HepG2 (cell line): ENCODE results near the gene HAS3. TPM values are rescaled to one million over a fixed set of nuclear protein-coding genes. Genes with fewer than 3 reads are reported as not detected.

Experiments used
- ATAC-seq: fragments of 200-7000 bp; cut with Tn5 transposase; 3 replicates; pipeline ENCODE4 v1.9.1; 2020; ENCODE audit warnings: mild to moderate bottlenecking, moderate library complexity
- BruUV-seq: library from RNA; stranded (reverse); fragments of 400-500 nt; replicated peaks from 2 replicates; lab custom pipeline; 2021; lab: Mats Ljungman, UMichigan
- CTCF ChIA-PET: fragments of 300-600 bp; formaldehyde crosslinking; extraction: SDS; loops from one replicate; lab custom pipeline; 2021; ENCODE audit warnings: low total read pairs, inconsistent platforms, low intra/inter-chr PET ratio; lab: Yijun Ruan, JAX
- POLR2A ChIA-PET: fragments of 350-600 bp; sonication (Branson Sonifier 250); formaldehyde crosslinking; loops from one replicate; lab custom pipeline; 2020; ENCODE audit warnings: antibody characterized with exemption, inconsistent platforms; lab: Yijun Ruan, JAX
- DNase-seq: peaks from one replicate; pipeline ENCODE4 v3.0.0-alpha.2; 2015; ENCODE audit warnings: low spot score
- FAIRE-seq: peaks from 3 replicates; lab custom pipeline; 2011; peaks lifted over from hg19 to GRCh38; lab: Jason Lieb, UNC
- H2AFZ ChIP-seq: one replicate; pipeline ENCODE4 v1.6.1; 2011; ENCODE audit warnings: low read length, inconsistent platforms
- H3K27ac ChIP-seq: fragments of 300-600 bp; 3 replicates; pipeline ENCODE4 v1.8.0; 2011; ENCODE audit warnings: mixed run types, mild to moderate bottlenecking, mixed read lengths, low read length, inconsistent platforms; ENCODE audit not compliant: insufficient read depth; ENCODE audit errors: extremely low read length
- H3K27me3 ChIP-seq, 2 experiments: fragments of 200-600 bp in 1 of 2; 2 replicates in 1 of 2; 3 replicates in 1 of 2; pipeline versions ENCODE4 v1.6.0 to v1.8.0; 2011; ENCODE audit warnings: low read length in 2 of 2, mild to moderate bottlenecking in 2 of 2, moderate library complexity in 2 of 2, inconsistent platforms in 1 of 2; ENCODE audit not compliant: insufficient read depth in 2 of 2, control insufficient read depth in 1 of 2
- H3K36me3 ChIP-seq, 2 experiments: fragments of 200-600 bp in 1 of 2; replicated peaks in 1 of 2; 2 replicates in 1 of 2; 3 replicates in 1 of 2; pipeline versions ENCODE4 v1.5.1 to v1.8.0; 2011; ENCODE audit warnings: low read length in 2 of 2, inconsistent platforms in 1 of 2; ENCODE audit not compliant: insufficient read depth in 2 of 2, control insufficient read depth in 1 of 2
- H3K4me1 ChIP-seq: 2 replicates; pipeline ENCODE4 v1.5.1; 2012; ENCODE audit warnings: low read length, inconsistent platforms; ENCODE audit not compliant: insufficient read depth
- H3K4me2 ChIP-seq: 2 replicates; pipeline ENCODE4 v1.6.0; 2011; ENCODE audit warnings: low read depth, low read length, inconsistent platforms
- H3K4me3 ChIP-seq, 3 experiments: fragments of 200-600 bp in 1 of 3; sonication (generic), shearing (Covaris generic) in 1 of 3; replicated peaks in 1 of 3; 2 replicates each; pipeline ENCODE4 v1.5.1; 2011 to 2016; ENCODE audit warnings: low read length in 3 of 3, inconsistent platforms in 2 of 3, low read depth in 2 of 3, mild to moderate bottlenecking in 2 of 3, control low read depth in 1 of 3, mixed read lengths in 1 of 3; ENCODE audit not compliant: insufficient read depth in 1 of 3
- H3K79me2 ChIP-seq: one replicate; pipeline ENCODE4 v1.6.1; 2011; ENCODE audit warnings: low read length, inconsistent platforms; ENCODE audit not compliant: insufficient read depth
- H3K9ac ChIP-seq: 2 replicates; pipeline ENCODE4 v1.6.0; 2011; ENCODE audit warnings: mild to moderate bottlenecking, low read depth, low read length, inconsistent platforms; ENCODE audit not compliant: insufficient read depth
- H3K9me3 ChIP-seq: 2 replicates; pipeline ENCODE4 v1.5.1; 2012; ENCODE audit warnings: mild to moderate bottlenecking, low read length
- H4K20me1 ChIP-seq: 2 replicates; pipeline ENCODE4 v1.6.0; 2011; ENCODE audit warnings: inconsistent platforms, mild to moderate bottlenecking, low read length, moderate library complexity; ENCODE audit not compliant: insufficient read depth
- HHEX ChIP-seq: IDR thresholded peaks from 2 replicates; pipeline ENCODE4 v1.6.1; 2016; ENCODE audit warnings: control low read depth
- HOXD1 ChIP-seq: sonication (generic); formaldehyde crosslinking; IDR thresholded peaks from 2 replicates; pipeline ENCODE4 v1.5.0; 2020; ENCODE audit warnings: missing genetic modification reagents
- MATR3 ChIP-seq: sonication (generic); formaldehyde crosslinking; IDR thresholded peaks from 2 replicates; pipeline ENCODE4 v1.4.0; 2020; ENCODE audit warnings: missing genetic modification reagents
- PHB2 ChIP-seq: fragments of 450-650 bp; IDR thresholded peaks from 2 replicates; pipeline ENCODE4 v1.6.1; 2018; ENCODE audit not compliant: partially characterized antibody
- RELA ChIP-seq: sonication (generic); formaldehyde crosslinking; IDR thresholded peaks from 2 replicates; pipeline ENCODE4 v1.4.0; 2020; ENCODE audit warnings: missing genetic modification reagents
- RFXAP ChIP-seq: sonication (generic); formaldehyde crosslinking; IDR thresholded peaks from 2 replicates; pipeline ENCODE4 v1.4.0; 2020; ENCODE audit warnings: missing genetic modification reagents, borderline replicate concordance
- ZNF207 ChIP-seq: fragments of 450-650 bp; IDR thresholded peaks from 2 replicates; pipeline ENCODE4 v1.6.1; 2016; ENCODE audit warnings: antibody characterized with exemption, borderline replicate concordance
- ZNF282 ChIP-seq: fragments of 450-650 bp; IDR thresholded peaks from 2 replicates; pipeline ENCODE4 v1.6.1; 2018; ENCODE audit not compliant: partially characterized antibody
- ZNF292 ChIP-seq: sonication (generic); formaldehyde crosslinking; IDR thresholded peaks from 2 replicates; pipeline ENCODE4 v1.8.1; 2022; ENCODE audit warnings: mild to moderate bottlenecking, low read depth, missing genetic modification reagents, borderline replicate concordance
- ZNF296 ChIP-seq: sonication (generic); formaldehyde crosslinking; conservative IDR thresholded peaks from 2 replicates; pipeline ENCODE4 v1.5.0; 2020; ENCODE audit warnings: mild to moderate bottlenecking, missing genetic modification reagents
- ZNF329 ChIP-seq: sonication (generic); formaldehyde crosslinking; IDR thresholded peaks from 2 replicates; pipeline ENCODE4 v1.9.0; 2021; ENCODE audit warnings: low read depth, mild to moderate bottlenecking, missing genetic modification reagents
- ZNF672 ChIP-seq: sonication (generic); formaldehyde crosslinking; IDR thresholded peaks from 2 replicates; pipeline ENCODE4 v1.8.1; 2022; ENCODE audit warnings: missing genetic modification reagents
- WGBS: methylation state at CpG from one replicate; pipeline ENCODE4 v1.1.6; 2017; ENCODE audit warnings: low lambda C conversion rate; 5-methylcytosine and 5-hydroxymethylcytosine counted together
- in situ Hi-C: cut with HindIII; loops from 2 replicates; pipeline ENCODE4 v1.10.0; 2017; ENCODE audit warnings: low pct_unique_long_range_greater_than_20kb; ENCODE audit not compliant: extremely low pct_ligation_motif_present
- intact Hi-C: fragments of 100-400 bp; cut with micrococcal nuclease; formaldehyde crosslinking; loops from one replicate; pipeline ENCODE4 v1.10.0; 2022; ENCODE audit not compliant: unreplicated experiment
- polyA plus RNA-seq, 8 experiments: library from polyadenylated mRNA; depleted of rRNA in 3 of 8; stranded (reverse) in 7 of 8; unstranded in 1 of 8; fragments of >200 nt; fragmentation: Illumina TruSeq in 4 of 8; extraction: Trizol in 4 of 8; gene quantifications; 2 replicates each; pipeline versions ENCODE4 v1.2.1 to v1.2.3, GENCODE V29; 2011 to 2016; ENCODE audit warnings: low read depth in 4 of 8, missing spikeins in 1 of 8, mixed read lengths in 1 of 8; ENCODE audit not compliant: insufficient read depth in 1 of 8
- total RNA-seq, 5 experiments: library from RNA; depleted of rRNA; stranded (reverse); fragments of >200 nt; fragmentation: Illumina TruSeq; extraction: Trizol; gene quantifications; 2 replicates each; pipeline ENCODE4 v1.2.3, GENCODE V29; 2016; ENCODE audit warnings: low read depth in 1 of 5
- TF ChIP-seq, protein P1 (sequence below): sonication (generic); formaldehyde crosslinking; IDR thresholded peaks from 2 replicates; pipeline ENCODE4 v1.4.0; 2020; ENCODE audit warnings: missing genetic modification reagents
- TF ChIP-seq, protein P2 (sequence below): sonication (generic); formaldehyde crosslinking; IDR thresholded peaks from 2 replicates; pipeline ENCODE4 v1.8.1; 2022; ENCODE audit warnings: low read depth, mild to moderate bottlenecking, missing genetic modification reagents
- TF ChIP-seq, protein P3 (sequence below): sonication (generic); formaldehyde crosslinking; IDR thresholded peaks from 2 replicates; pipeline ENCODE4 v1.4.0; 2020; ENCODE audit warnings: missing genetic modification reagents
- TF ChIP-seq, protein P4 (sequence below): sonication (generic); formaldehyde crosslinking; IDR thresholded peaks from 2 replicates; pipeline ENCODE4 v1.8.1; 2023; ENCODE audit warnings: missing genetic modification reagents, inconsistent platforms, borderline replicate concordance
- TF ChIP-seq, protein P5 (sequence below): IDR thresholded peaks from 2 replicates; pipeline ENCODE4 v1.6.1; 2016; ENCODE audit warnings: low read depth, control low read depth

HAS3 gene
- total and polyA plus RNA-seq, 2 of the 13 experiments (the other 11 are each of a cell fraction or from before 2014, with no cell fraction given) = 0.04 to 0.30 TPM

DNA sequence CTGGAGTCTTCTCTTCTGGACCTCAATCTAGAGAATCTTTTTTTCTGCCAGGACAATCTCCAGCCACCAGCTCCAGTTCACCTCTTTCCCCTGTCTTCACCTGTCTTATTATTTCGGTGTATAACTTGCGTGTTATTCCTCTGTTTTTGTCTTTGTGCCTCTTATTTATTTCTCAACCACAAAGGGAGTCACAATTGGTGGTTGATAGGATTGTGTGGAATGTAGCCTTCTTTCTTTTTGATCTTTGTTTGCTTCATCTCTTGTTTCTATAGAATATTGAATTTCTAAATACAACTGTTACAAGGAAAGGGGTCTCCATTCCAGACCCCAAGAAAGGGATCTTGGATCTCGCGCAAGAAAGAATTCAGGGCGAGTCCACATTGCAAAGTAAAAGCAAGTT lies 35.9 kb upstream of the HAS3 start:
- CTCF ChIA-PET = no interaction called here
- peak overlapping the region; percentile 3 for H3K27ac ChIP-seq
- FAIRE-seq = no peak
- 91% methylated on average over 5 of the region's 5 CpGs for WGBS
- H3K79me2 ChIP-seq = no peaks in the 10 kb centered on the region
- in situ Hi-C loops = no loop called here
- no peaks in the 10 kb centered on the region for H3K27me3 ChIP-seq
- BruUV-seq = no TSS peak
- TF ChIP-seq, protein P1, sequence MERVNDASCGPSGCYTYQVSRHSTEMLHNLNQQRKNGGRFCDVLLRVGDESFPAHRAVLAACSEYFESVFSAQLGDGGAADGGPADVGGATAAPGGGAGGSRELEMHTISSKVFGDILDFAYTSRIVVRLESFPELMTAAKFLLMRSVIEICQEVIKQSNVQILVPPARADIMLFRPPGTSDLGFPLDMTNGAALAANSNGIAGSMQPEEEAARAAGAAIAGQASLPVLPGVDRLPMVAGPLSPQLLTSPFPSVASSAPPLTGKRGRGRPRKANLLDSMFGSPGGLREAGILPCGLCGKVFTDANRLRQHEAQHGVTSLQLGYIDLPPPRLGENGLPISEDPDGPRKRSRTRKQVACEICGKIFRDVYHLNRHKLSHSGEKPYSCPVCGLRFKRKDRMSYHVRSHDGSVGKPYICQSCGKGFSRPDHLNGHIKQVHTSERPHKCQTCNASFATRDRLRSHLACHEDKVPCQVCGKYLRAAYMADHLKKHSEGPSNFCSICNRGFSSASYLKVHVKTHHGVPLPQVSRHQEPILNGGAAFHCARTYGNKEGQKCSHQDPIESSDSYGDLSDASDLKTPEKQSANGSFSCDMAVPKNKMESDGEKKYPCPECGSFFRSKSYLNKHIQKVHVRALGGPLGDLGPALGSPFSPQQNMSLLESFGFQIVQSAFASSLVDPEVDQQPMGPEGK = no peak
- TF ChIP-seq MATR3 (CRISPR knock-in tag) (no peak), ZNF329 (CRISPR knock-in tag) (no peak), ZNF296 (CRISPR knock-in tag) (no peak), ZNF292 (CRISPR knock-in tag) (no peak), ZNF282 (no peak), HOXD1 (no peak), ZNF672 (CRISPR knock-in tag) (no peak), HHEX (CRISPR knock-in tag) (no peak), ZNF207 (no peak), RELA (CRISPR knock-in tag) (no peak), PHB2 (no peak), RFXAP (CRISPR knock-in tag) (no peak)
- TF ChIP-seq, protein P2, sequence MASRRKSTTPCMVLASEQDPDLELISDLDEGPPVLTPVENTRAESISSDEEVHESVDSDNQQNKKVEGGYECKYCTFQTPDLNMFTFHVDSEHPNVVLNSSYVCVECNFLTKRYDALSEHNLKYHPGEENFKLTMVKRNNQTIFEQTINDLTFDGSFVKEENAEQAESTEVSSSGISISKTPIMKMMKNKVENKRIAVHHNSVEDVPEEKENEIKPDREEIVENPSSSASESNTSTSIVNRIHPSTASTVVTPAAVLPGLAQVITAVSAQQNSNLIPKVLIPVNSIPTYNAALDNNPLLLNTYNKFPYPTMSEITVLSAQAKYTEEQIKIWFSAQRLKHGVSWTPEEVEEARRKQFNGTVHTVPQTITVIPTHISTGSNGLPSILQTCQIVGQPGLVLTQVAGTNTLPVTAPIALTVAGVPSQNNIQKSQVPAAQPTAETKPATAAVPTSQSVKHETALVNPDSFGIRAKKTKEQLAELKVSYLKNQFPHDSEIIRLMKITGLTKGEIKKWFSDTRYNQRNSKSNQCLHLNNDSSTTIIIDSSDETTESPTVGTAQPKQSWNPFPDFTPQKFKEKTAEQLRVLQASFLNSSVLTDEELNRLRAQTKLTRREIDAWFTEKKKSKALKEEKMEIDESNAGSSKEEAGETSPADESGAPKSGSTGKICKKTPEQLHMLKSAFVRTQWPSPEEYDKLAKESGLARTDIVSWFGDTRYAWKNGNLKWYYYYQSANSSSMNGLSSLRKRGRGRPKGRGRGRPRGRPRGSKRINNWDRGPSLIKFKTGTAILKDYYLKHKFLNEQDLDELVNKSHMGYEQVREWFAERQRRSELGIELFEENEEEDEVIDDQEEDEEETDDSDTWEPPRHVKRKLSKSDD (CRISPR knock-in tag) = no peak
- TF ChIP-seq, protein P3, sequence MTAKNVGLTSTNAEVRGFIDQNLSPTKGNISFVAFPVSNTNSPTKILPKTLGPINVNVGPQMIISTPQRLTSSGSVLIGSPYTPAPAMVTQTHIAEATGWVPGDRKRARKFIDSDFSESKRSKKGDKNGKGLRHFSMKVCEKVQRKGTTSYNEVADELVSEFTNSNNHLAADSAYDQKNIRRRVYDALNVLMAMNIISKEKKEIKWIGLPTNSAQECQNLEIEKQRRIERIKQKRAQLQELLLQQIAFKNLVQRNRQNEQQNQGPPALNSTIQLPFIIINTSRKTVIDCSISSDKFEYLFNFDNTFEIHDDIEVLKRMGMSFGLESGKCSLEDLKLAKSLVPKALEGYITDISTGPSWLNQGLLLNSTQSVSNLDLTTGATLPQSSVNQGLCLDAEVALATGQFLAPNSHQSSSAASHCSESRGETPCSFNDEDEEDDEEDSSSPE (CRISPR knock-in tag) = no peak
- TF ChIP-seq, protein P4, sequence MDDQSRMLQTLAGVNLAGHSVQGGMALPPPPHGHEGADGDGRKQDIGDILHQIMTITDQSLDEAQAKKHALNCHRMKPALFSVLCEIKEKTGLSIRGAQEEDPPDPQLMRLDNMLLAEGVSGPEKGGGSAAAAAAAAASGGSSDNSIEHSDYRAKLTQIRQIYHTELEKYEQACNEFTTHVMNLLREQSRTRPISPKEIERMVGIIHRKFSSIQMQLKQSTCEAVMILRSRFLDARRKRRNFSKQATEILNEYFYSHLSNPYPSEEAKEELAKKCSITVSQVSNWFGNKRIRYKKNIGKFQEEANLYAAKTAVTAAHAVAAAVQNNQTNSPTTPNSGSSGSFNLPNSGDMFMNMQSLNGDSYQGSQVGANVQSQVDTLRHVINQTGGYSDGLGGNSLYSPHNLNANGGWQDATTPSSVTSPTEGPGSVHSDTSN = no peak
- TF ChIP-seq, protein P5, sequence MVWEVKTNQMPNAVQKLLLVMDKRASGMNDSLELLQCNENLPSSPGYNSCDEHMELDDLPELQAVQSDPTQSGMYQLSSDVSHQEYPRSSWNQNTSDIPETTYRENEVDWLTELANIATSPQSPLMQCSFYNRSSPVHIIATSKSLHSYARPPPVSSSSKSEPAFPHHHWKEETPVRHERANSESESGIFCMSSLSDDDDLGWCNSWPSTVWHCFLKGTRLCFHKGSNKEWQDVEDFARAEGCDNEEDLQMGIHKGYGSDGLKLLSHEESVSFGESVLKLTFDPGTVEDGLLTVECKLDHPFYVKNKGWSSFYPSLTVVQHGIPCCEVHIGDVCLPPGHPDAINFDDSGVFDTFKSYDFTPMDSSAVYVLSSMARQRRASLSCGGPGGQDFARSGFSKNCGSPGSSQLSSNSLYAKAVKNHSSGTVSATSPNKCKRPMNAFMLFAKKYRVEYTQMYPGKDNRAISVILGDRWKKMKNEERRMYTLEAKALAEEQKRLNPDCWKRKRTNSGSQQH (CRISPR knock-in tag) = no peak
- no peak overlapping the region for H2AFZ ChIP-seq
- H3K9ac ChIP-seq = no peak overlapping the region
- no peaks in the 10 kb centered on the region for H3K9me3 ChIP-seq
- no peak overlapping the region for H3K4me2 ChIP-seq
- POLR2A ChIA-PET = no interaction called here
- H4K20me1 ChIP-seq = no peaks in the 10 kb centered on the region
- ATAC-seq = no peak
- H3K36me3 ChIP-seq = no peaks in the 10 kb centered on the region
- DNase-seq = no peak
- no peak overlapping the region for H3K4me3 ChIP-seq
- intact Hi-C loops = no loop called here
- peaks cover 31% of the 10 kb centered on the region for H3K4me1 ChIP-seq
